Right hindlimb (tissue), 1 donor: Measurements from ENCODE around the gene KDF1.
A peak's percentile ranks its signal among the peaks of the same experiment; 100 is the strongest.

ENCODE experiments used
- DNase-seq: peaks from one replicate; pipeline ENCODE4 v3.0.0-alpha.2; 2018

KDF1 gene

DNA sequence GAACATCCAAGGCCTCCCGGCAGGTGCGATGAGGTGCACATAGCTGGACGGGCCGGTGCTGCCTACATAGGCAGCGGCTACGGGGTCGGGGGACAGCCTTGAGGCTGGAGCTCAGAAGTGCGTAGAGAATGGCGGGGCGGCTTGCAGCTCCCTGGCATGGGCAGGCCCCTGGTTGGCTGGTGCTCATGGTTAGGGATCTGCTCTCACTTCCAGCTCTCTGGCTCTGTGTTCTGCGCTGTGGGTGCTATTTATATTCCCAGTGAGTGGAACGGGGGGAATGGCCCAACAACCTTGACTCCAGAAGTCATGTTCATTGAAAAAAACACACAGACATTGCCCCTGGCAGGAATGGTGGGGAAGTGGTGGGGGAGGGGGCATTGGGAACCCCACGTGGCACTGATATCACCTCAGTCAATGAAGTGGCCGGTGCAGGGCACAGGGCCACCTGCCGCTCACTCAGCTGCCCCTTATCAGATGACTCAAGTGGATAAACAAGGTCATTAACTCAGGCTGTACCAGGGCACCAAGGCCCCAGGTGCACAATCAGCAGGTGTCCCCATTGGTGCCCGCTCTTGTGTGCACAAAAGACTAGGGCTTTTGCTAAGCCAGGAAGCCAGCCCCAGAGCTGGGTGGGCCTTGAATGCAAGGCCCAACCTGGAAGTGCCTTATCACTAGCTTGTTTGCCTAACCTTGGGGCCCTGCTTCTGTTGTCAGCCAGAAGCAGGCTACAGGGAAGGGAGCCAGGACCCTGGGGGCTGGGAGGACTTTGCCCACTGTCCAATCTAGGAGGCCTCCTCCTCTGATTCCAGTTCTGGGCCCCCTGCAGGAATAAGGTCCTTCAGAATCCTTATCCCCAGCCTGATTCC lies 46.3 kb downstream of the KDF1 start, which contains the start of gene NR0B2:
NR0B2 (minus strand) TSS at position 222 of the 866 bp plus-strand sequence; CDS start at position 187, 35 bp downstream.
- no peak for DNase-seq

DNA sequence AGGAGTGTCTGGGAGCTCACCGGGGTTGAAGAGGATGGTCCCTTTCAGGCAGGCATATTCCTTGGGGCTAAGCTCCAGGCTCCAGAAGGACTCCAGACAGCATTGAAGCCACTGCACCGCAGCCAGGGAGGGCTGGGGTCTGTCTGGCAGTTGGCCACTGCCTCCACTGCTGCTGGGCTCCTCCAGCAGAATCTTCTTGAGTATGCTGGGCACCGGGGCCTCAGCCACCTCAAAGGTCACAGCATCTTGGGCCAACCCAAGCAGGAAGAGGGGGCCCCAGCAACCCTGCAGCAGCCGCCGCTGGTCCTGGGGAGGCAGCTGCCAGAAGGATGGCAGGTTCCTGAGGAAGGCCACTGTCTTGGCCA lies 46.9 kb downstream of the KDF1 start:
- DNase-seq = no peak

DNA sequence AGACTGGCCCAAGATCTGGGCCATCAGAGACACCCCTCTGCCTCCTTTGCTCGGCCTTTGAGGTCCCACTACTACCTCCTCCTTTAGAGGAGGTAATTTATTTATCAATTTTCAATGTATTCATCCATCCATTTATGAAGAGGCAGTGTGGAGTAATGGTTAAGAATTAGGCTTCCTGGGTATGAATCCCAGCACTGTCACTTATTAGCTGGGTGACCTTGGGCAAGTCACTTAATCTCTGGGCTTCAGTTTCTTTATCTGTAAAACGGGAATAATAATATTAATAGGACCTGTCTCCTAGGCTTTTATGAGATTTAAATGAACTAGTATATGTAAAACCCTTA lies 48.1 kb downstream of the KDF1 start:
- DNase-seq = no peak

DNA sequence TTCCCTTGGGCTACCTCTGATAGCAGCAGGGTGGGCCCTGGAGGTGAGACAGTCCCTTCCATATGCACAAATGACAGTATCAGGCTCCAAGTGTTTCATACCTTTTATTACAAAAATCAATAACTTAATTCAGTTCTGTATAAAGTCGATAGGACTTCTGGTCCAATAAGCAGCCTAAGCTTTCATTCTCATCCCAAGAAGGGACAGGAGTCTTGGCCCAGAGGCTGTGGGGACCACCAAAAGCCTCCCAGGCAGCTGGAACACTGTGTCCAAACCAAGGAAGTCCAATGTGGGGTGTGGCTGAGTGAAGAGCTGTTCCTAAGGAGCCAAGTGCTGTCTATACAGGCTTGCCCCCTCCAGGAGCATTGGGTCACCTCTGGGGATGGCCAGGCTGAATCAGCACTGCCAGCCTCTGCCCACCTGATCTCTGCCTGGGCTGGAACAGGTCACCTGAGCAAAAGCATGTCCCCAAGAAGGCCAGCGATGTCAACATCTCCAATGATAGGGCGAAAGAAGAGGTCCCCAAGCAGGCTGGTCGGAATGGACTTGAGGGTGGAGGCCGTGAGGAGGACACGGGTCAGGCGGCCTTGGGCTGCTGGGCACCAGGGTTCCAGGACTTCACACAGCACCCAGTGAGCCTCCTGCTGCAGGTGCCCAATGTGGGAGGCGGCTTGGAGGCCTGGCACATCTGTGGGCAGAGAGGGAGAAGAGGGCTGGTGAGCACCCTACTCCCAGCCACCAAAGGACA lies 48.7 kb downstream of the KDF1 start:
- no peak for DNase-seq

DNA sequence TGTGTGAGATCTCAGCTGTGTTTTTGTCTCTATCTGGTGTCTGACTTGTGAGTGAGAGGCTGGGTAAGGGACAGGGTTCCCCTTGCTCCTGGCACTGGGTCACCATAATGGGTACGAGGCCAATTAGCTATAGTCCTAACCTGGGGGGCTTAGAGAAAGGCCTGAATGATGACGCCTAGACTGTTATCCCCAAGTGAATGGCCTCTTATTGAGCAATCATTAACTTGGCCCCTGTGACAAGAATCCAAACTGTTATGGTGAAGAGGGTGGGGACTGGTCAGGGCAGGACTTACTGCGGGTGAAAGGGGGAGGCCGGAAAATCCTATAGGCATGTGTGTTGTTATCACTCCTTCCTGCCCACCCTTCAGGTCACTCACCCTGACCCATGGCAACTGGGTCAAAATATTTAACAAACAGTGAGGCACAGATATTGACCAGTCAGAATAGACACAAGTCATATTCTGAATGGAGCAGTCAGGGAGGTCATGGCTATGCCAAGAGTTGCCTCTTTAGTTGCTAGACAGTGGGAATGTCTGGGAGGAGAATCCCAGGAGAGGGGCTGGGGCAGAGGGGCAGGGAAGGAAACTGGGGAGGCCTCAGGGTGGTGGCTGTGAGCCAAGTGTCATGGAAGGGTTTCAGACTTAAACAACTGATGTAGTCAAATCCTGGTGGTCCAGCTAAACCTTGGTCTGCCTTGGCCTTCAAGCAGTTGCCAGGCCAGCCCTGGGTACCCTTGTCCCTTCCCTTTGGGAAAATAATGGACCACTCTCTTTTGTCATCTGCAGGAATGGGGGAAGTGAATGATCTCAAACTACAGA lies 49.7 kb downstream of the KDF1 start:
- no peak for DNase-seq

DNA sequence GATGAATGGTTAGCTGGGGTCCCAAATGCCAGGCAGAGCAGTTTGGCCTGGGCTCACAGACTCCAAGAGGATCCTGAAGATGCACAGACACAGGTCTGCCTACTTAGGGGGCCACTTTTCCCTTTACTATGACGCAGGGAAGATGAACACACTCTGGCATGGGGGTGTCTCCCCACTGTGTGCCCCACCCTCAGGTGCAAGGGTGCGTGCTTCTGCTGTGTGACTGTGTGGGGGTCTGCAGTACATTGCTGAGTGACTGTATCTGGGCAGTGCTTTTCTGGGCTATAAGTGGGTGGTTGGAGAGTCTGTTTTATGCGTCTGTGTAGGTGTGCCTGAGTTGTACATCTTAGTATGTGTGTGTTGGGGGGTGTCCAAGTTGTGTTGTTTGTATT lies 50.3 kb downstream of the KDF1 start:
- DNase-seq = no peak

DNA sequence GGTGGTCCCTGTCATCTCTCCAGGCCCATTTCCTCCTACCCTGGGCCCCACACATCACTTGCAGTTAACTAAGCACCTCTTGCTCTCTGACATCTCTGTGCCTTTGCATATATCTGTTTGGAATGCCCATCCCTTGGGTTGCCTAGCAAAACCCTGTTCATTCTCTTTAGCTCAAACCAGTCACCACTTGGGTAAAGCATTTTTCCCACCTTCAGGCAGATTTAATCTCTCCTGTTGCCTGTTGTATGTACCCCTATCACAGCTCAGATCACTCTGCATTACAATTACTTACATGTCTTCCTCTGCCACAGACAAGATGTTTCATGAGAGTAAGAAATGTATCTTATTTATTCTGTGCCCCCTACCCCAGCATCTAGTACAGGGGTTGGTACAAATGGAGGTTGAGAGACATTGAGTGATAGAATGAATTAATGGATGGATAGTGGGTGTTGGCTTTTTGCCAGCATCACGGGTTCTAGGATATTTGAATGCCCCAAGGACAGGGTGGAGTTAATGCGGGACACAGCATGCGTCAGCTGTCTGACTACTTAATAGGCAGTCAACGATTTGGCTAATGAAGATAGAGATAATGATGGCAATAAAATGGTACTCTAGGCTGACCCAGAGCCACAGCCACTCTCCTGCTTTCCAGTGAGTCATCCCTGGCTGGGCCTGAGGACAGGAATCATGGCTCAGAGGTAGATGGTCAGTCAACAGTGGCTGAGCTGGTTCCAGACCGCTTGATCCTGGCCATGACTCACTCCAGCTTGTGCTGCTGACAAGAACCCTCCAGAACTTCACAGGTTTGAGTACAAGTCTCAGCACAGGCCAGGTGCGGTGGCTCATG lies 53.0 kb downstream of the KDF1 start:
- no peak for DNase-seq

DNA sequence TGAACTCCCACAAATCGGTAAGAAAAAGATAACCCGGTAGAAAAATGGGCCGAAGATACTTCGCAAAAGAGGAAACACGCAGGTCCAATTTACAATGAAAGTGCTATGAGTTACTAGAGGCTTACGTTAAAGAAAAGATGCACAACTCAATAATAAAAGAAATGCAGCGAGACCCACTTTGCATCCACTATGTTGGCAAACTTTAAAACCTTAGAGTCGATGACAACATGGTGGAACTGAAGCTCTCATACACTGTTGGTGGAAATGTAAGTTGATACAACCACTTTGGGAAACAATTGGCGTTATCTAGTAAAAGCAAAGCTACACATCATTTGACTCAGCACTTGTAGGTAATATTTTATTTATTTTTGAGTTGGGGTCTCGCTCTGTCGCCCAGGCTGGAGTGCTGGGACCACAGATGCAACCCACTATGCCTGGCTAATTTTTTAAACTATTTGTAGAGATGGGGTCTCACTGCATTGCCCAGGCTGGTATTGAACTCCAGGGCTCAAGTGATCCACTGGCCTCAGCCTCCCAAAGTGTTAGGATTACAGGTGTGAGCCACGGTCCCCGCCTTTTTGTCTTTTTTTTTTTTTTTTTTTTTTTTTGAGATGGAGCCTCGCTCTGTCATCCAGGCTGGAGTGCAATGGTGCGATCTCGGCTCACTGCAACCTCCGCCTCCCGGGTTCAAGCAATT lies 59.3 kb downstream of the KDF1 start:
- DNase-seq = no peak

DNA sequence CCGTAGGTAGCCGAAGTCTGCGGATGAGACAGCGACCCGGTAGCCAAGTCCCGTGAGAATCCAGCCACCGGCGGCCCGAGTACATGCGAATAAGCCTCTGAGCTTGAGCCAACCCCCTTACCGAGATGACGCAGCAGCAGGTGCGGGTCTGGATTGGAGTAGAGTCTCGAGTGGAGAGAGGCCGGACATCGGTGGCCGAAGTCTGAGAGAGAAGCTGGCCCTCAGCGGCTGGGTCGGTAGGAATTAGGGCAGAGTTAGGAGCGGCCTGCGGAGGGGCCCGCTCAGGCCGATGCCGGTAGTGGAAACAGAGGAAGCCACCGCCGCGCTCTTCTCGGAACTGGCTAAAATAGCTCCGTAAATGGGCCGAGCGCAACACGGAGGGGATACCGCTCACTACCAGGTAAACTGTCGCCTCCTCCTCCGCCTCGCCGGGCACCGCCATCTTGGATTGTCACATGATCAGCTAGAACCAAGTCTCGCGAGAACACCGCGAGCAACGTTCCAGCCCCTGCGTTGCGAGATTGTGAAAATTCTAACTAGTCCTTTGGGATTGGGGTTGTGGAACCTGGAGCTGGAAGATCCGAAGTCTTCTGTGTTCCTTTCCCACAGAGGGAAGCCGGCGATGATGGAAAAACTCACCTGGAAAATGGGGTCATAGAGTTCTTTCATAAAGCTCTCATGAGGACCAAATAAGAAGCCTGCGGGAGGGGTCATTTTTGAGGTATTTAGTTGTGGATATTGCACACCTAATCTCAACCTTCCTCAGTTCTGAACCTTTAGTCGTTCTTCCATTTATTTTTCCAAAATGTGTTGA lies 60.1 kb downstream of the KDF1 start, which contains the start of gene GPATCH3:
GPATCH3 (minus strand) TSS at position 467 of the 814 bp plus-strand sequence; CDS start at position 442, 25 bp downstream.
- peak; percentile 92 for DNase-seq
